HL-60 (cell line): ENCODE results near the gene KIF26B.

Experiments used
- DNase-seq, 2 experiments: peaks; one replicate each; pipeline ENCODE4 v3.0.0-alpha.2; 2010 to 2020; ENCODE audit warnings: low read depth in 1 of 2, low spot score in 1 of 2
- H3K27ac ChIP-seq: fragments of 250-450 bp; sonication (Bioruptor Pico); replicated peaks from 2 replicates; pipeline ENCODE4 v1.5.1; 2020; ENCODE audit warnings: mild to moderate bottlenecking, moderate library complexity
- H3K27me3 ChIP-seq: fragments of 250-450 bp; sonication (Bioruptor Pico); 2 replicates; pipeline ENCODE4 v1.5.1; 2021; ENCODE audit warnings: mild to moderate bottlenecking, moderate library complexity; ENCODE audit not compliant: insufficient read depth, poor library complexity, severe bottlenecking
- H3K4me3 ChIP-seq: replicated peaks from 2 replicates; pipeline ENCODE4 v1.5.1; 2011; ENCODE audit warnings: mild to moderate bottlenecking, control low read depth, low read length; ENCODE audit not compliant: insufficient read depth
- GABPA ChIP-seq: IDR thresholded peaks from 2 replicates; pipeline ENCODE4 v1.6.1; 2012; ENCODE audit warnings: low read depth
- POLR2AphosphoS5 ChIP-seq: IDR thresholded peaks from 2 replicates; pipeline ENCODE4 v1.6.1; 2012; ENCODE audit warnings: low read depth
- SPI1 ChIP-seq: IDR thresholded peaks from 2 replicates; pipeline ENCODE4 v1.6.1; 2012; ENCODE audit warnings: low read depth, mild to moderate bottlenecking, borderline replicate concordance
- TF ChIP-seq, protein P1 (sequence below): IDR thresholded peaks from 2 replicates; pipeline ENCODE4 v1.6.1; 2012; ENCODE audit warnings: low read depth; ENCODE audit not compliant: insufficient replicate concordance
- TF ChIP-seq, protein P2 (sequence below): IDR thresholded peaks from one replicate; pipeline ENCODE4 v1.5.1; 2011; ENCODE audit warnings: low read length, control low read depth, inconsistent platforms; ENCODE audit not compliant: insufficient read depth

The KIF26B gene

GRCh38 chr1:245433561-245433960 lies 278.8 kb downstream of the KIF26B start:
- DNase-seq: no peak
- no peak overlapping the region for H3K4me3 ChIP-seq
- TF ChIP-seq SPI1: no peak
- TF ChIP-seq, protein P1, sequence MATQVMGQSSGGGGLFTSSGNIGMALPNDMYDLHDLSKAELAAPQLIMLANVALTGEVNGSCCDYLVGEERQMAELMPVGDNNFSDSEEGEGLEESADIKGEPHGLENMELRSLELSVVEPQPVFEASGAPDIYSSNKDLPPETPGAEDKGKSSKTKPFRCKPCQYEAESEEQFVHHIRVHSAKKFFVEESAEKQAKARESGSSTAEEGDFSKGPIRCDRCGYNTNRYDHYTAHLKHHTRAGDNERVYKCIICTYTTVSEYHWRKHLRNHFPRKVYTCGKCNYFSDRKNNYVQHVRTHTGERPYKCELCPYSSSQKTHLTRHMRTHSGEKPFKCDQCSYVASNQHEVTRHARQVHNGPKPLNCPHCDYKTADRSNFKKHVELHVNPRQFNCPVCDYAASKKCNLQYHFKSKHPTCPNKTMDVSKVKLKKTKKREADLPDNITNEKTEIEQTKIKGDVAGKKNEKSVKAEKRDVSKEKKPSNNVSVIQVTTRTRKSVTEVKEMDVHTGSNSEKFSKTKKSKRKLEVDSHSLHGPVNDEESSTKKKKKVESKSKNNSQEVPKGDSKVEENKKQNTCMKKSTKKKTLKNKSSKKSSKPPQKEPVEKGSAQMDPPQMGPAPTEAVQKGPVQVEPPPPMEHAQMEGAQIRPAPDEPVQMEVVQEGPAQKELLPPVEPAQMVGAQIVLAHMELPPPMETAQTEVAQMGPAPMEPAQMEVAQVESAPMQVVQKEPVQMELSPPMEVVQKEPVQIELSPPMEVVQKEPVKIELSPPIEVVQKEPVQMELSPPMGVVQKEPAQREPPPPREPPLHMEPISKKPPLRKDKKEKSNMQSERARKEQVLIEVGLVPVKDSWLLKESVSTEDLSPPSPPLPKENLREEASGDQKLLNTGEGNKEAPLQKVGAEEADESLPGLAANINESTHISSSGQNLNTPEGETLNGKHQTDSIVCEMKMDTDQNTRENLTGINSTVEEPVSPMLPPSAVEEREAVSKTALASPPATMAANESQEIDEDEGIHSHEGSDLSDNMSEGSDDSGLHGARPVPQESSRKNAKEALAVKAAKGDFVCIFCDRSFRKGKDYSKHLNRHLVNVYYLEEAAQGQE: no peak
- TF ChIP-seq, protein P2, sequence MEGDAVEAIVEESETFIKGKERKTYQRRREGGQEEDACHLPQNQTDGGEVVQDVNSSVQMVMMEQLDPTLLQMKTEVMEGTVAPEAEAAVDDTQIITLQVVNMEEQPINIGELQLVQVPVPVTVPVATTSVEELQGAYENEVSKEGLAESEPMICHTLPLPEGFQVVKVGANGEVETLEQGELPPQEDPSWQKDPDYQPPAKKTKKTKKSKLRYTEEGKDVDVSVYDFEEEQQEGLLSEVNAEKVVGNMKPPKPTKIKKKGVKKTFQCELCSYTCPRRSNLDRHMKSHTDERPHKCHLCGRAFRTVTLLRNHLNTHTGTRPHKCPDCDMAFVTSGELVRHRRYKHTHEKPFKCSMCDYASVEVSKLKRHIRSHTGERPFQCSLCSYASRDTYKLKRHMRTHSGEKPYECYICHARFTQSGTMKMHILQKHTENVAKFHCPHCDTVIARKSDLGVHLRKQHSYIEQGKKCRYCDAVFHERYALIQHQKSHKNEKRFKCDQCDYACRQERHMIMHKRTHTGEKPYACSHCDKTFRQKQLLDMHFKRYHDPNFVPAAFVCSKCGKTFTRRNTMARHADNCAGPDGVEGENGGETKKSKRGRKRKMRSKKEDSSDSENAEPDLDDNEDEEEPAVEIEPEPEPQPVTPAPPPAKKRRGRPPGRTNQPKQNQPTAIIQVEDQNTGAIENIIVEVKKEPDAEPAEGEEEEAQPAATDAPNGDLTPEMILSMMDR: no peak
- TF ChIP-seq POLR2AphosphoS5: no peak

DNA sequence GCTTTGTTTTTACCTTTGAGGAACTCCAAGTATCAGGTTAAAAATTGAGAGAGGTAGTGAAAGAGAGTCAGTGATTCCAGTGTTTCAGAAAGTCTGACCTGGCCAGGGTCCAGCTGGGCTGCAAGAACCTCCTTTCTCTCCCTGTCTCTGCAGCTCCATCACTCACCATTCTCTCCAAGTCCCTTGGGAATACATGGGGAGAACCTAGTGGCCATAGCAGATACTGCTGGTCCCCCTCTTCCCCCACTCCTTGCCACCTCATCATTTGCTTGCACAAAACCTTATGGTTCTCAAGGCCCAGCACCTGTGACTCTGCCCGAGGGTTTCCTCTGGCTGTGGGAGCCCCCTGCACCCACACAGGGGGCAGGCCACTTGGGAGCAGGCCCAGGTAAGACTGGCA lies 279.5 kb downstream of the KIF26B start:
- TF ChIP-seq, protein P2: no peak
- TF ChIP-seq GABPA (no peak), POLR2AphosphoS5 (no peak), SPI1 (no peak)
- TF ChIP-seq, protein P1: no peak
- DNase-seq: no peak
- no peaks in the 10 kb centered on the region for H3K27me3 ChIP-seq
- H3K27ac ChIP-seq: no peak overlapping the region
- no peak overlapping the region for H3K4me3 ChIP-seq

More at GRCh38 chr1:245433561-245433960, 278.8 kb downstream of the KIF26B start:
- H3K27me3 ChIP-seq: no peaks in the 10 kb centered on the region
- H3K27ac ChIP-seq: no peak overlapping the region

DNA sequence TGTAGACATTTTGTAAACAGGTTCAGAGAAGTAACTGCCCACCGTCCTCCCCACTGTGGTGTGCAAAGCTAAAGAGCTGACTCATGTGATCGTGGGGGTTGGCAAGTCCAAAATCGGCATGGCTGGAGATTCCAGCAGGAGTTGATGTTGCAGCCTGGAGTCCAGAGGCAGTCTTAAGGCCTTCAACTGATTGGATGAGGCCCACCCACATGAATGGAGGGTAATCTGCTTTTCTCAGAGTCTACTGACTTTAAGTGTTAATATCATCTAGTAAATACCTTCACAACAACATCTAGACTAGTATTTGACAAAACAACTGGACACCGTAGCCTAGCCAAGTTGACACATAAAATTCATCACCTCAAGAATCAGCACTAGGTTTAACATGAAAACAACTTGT lies 281.6 kb downstream of the KIF26B start:
- no peak overlapping the region for H3K27ac ChIP-seq

More for the DNA sequence above, 281.6 kb downstream of the KIF26B start:
- H3K27me3 ChIP-seq: no peaks in the 10 kb centered on the region
- no peak overlapping the region for H3K4me3 ChIP-seq
- no peak for DNase-seq
- TF ChIP-seq, protein P2: no peak
- TF ChIP-seq GABPA (no peak), POLR2AphosphoS5 (no peak), SPI1 (no peak)
- TF ChIP-seq, protein P1: no peak
